T-helper 2 cell treated with Interferon-gamma antibody and Interleukin-4, amounts not matched to agents 5 μg/mL and 100 μg/mL, for 36 hours (primary cell): ENCODE data around the gene CLN3.
"Not testable (repeated sequence)": the region's sequence is repeated elsewhere in the genome, so short reads cannot be mapped to it uniquely, and the experiment has no call there.

Experiments used
- DNase-seq: peaks from one replicate; pipeline ENCODE4 v3.0.0; 2021; ENCODE audit warnings: low spot score
- H3K27ac Mint-ChIP-seq: one replicate; pipeline ENCODE4 v1.8.0; 2021; ENCODE audit warnings: mild to moderate bottlenecking, mixed read lengths
- H3K27me3 Mint-ChIP-seq: one replicate; pipeline ENCODE4 v1.8.0; 2021; ENCODE audit warnings: low read depth, mixed read lengths
- H3K36me3 Mint-ChIP-seq: one replicate; pipeline ENCODE4 v1.8.0; 2021; ENCODE audit warnings: low read depth, mixed read lengths
- H3K4me1 Mint-ChIP-seq: one replicate; pipeline ENCODE4 v1.8.0; 2021; ENCODE audit warnings: low read depth, mixed read lengths
- H3K4me3 Mint-ChIP-seq: one replicate; pipeline ENCODE4 v1.8.0; 2022; ENCODE audit warnings: mild to moderate bottlenecking, moderate library complexity, mixed read lengths
- H3K9me3 Mint-ChIP-seq: one replicate; pipeline ENCODE4 v1.8.0; 2021; ENCODE audit warnings: mixed read lengths

CLN3 gene

DNA sequence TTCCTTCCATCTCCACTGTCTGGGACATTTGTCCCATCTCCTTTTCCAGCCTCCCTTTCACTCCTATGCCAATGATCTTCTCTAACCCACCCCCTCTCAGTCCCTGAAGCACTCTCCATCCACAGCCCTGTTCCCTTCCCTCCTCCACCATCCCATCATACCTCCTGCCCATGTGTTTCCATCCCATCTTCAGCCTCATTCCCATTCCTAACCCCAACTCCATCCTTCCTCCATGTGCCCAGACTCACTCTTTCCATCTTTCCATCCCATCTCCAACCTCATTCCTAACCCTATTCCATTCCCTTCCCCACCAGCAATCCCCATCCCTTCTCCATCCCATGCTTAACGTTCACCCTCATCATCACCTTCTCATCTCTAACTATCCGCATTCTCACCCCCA lies 10.4 kb upstream of the CLN3 start:
- peaks cover 4% of the 10 kb centered on the region for H3K27me3 Mint-ChIP-seq
- DNase-seq: no peak
- H3K4me3 Mint-ChIP-seq: no peak overlapping the region
- peaks cover 7% of the 10 kb centered on the region for H3K4me1 Mint-ChIP-seq
- peaks cover 12% of the 10 kb centered on the region for H3K36me3 Mint-ChIP-seq
- H3K9me3 Mint-ChIP-seq: no peaks in the 10 kb centered on the region
- no peak overlapping the region for H3K27ac Mint-ChIP-seq

DNA sequence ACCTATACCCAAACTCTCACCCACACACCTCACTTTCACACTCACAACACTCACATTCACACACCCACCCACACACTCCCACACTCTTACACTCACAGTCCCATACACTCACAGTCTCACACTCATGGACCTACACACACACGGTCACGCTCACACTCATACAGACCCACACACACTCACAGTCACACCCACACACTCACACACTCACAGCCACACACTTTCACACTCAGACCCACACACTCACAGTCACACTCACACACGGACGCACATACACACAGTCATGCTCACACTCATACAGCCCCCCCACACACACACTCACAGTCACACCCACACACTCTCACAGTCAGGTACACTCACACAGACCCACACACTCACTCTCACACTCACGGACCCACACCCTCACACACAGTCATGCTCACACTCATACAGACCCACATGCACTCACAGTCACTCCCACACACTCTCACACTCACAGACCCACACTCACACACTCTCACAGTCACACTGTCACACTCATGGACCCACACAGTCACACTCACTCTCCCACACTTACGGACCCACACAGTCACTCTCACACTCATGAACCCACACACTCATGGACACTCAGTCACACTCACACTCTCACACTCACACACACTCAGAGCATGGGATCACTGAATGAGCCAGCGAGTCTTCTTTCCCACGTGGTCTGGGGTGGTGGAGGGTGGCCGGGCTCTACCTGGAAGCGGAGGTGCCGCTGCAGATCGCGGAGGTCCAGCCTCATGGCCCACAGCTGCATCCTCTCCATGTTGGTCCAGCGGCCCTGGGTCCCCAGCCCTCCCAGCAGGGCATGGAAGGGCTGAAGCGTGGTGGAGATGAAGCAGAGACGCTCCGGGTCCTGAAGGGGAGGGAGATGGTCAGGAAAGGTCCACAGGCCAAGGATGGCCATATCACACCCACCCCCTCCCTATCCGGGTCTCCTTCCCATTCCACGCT lies 9.7 kb upstream of the CLN3 start:
- no peak overlapping the region for H3K27ac Mint-ChIP-seq
- no peak for DNase-seq
- peaks cover 19% of the 10 kb centered on the region for H3K36me3 Mint-ChIP-seq
- peaks cover 4% of the 10 kb centered on the region for H3K27me3 Mint-ChIP-seq
- no peaks in the 10 kb centered on the region for H3K9me3 Mint-ChIP-seq
- no peak overlapping the region for H3K4me3 Mint-ChIP-seq
- H3K4me1 Mint-ChIP-seq: peaks cover 12% of the 10 kb centered on the region

DNA sequence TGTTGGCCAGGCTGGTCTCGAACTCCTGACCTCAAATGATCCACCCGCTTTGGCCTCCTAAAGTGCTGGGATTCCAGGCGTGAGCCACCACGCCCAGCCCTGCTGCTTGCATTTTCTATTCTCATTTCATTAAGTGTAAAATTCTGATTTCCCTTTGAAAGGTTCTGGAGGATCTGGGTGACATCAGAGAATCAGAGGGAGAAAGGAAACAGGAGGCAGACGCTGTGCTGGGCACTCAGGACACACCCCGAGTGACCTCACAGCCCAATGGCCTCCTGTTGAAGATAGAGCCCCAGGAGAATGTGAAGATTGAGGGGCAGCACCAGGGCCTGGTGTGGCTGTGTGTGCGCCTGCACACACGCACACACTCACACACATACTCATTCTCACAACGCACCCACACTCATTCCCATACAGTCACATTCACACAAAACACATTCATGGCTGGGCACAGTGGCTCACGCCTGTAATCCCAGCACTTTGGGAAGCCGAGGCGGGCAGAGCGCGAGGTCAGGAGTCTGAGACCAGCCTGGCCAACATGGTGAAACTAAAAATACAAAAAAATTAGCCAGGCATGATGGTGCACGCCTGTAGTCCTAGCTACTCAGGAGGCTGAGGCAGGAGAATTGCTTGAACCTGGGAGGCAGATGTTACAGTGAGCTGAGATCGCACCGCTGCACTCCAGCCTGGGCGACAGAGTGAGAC lies 8.8 kb upstream of the CLN3 start:
- not testable (repeated sequence) for H3K4me3 Mint-ChIP-seq, H3K27me3 Mint-ChIP-seq, DNase-seq, H3K9me3 Mint-ChIP-seq, H3K27ac Mint-ChIP-seq
- peaks cover 18% of the 10 kb centered on the region for H3K4me1 Mint-ChIP-seq
- peaks cover 24% of the 10 kb centered on the region for H3K36me3 Mint-ChIP-seq

DNA sequence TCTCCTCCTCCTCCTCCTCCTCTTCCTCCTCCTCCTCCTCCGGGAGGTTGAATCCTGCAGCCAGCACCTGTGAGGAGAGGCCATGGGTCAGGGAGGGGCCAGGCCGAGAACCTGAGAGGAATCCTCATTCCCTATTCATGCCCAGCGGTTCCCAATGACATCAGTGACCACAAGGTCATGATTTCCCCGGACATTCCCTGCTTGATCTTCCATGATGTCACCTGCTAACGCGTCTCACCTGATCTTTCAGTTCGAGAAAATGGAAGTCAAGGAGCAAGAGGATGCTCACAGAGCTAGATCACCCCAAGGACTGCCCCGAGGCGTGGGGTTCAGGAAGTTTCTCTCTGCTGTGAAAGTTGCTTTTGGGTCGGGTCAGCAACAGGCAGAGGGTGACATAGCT lies 8.0 kb upstream of the CLN3 start:
- H3K4me1 Mint-ChIP-seq: peaks cover 26% of the 10 kb centered on the region
- no peaks in the 10 kb centered on the region for H3K9me3 Mint-ChIP-seq
- no peak overlapping the region for H3K27ac Mint-ChIP-seq
- H3K4me3 Mint-ChIP-seq: no peak overlapping the region
- peaks cover 2% of the 10 kb centered on the region for H3K27me3 Mint-ChIP-seq
- peaks cover 26% of the 10 kb centered on the region for H3K36me3 Mint-ChIP-seq
- DNase-seq: no peak

DNA sequence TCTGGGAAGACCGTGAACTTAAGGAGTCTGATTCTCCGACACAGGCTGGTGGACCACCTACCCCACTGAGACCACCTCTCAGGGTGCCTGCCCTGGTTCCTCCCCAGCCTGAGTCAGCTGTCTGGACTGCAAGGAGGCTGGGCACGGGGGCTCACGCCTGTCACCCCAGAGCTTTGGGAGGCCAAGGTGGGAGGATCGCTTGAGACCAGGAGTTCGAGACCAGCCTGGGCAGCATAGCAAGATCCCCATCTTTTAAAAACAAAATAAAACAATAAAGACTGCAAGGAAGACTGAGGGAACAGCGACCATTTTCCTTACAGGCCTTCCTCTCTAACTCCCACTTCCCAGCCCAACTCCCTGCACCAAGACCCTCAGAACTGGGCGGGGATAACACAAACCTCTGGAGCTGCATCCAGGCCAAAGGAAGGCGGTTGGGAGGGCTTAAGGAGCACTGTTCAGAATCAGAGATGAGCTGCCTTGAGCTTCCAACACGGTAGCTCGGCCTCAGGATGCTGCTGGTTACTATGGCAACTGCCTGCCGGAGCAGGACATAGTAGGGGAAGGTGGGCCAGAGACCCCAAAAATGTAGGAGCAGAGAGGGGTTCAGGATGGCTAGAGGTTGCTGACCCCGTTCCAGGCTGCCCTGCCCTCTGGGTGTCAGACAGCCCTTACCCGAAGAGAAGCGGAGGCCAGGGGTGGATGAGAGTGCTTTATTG lies 7.0 kb upstream of the CLN3 start:
- Mint-ChIP-seq H3K4me1 (peaks cover 36% of the 10 kb centered on the region), H3K27me3 (peaks cover under 1% of the 10 kb centered on the region), H3K4me3 (no peak overlapping the region), H3K36me3 (peaks cover 27% of the 10 kb centered on the region), H3K27ac (no peak overlapping the region), H3K9me3 (no peaks in the 10 kb centered on the region)
- no peak for DNase-seq

DNA sequence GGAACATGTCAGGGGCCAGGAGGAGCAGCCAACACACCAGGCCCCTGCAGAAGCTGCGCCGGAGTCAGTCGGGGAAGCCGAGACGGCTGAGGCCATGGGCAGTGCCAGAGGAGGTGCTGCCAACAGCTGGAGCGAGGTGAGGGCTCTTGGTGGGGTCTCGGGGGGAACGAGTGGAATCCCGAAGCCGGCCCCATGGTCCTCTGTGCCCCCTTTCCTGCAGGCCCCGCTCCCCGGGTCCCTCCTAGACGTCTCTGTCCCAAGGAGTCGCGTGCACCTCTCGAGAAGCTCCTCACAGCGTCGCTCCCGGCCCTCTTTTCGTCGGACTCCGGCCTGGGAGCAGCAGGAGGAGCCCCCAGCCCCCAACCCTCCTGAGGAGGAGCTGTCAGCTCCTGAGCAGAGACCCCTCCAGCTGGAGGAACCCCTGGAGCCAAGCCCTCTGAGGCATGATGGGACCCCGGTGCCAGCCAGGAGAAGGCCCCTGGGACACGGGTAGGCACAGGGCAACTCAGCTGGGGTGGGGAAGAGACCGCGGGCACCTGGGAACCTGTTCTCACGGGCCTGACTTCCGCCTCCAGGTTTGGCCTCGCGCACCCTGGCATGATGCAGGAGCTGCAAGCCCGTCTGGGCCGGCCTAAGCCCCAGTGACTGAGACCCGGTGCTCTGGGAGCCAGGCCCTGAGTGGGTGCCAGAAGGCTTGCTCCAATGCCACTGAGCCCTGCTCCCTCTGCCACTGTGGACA lies 6.2 kb upstream of the CLN3 start:
- Mint-ChIP-seq H3K4me3 (no peak overlapping the region), H3K27me3 (no peaks in the 10 kb centered on the region), H3K9me3 (no peaks in the 10 kb centered on the region), H3K36me3 (peaks cover 27% of the 10 kb centered on the region), H3K27ac (peak overlapping the region; percentile 97), H3K4me1 (peaks cover 44% of the 10 kb centered on the region)
- no peak for DNase-seq

DNA sequence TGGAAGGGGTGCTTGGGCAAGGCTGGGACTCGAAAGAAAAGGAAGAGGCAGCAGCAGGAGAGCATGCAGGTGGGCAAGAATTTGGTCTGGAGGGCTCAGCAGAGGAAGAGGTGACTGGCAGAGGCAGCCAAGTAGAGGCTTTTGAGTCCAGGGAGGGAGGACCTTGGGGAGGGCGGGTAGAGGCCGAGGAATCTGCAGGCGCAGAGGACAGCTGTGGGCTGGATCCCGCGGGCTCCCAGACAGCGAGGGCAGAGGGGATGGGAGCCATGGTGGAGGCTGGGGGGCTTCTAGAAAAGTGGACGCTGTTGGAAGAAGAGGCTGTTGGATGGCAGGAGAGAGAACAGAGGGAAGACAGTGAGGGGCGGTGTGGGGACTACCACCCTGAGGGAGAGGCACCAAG lies 5.5 kb upstream of the CLN3 start:
- no peak for DNase-seq
- Mint-ChIP-seq H3K4me3 (no peak overlapping the region), H3K36me3 (peaks cover 27% of the 10 kb centered on the region), H3K9me3 (no peaks in the 10 kb centered on the region), H3K4me1 (peaks cover 46% of the 10 kb centered on the region), H3K27ac (peak overlapping the region; percentile 97), H3K27me3 (no peaks in the 10 kb centered on the region)

DNA sequence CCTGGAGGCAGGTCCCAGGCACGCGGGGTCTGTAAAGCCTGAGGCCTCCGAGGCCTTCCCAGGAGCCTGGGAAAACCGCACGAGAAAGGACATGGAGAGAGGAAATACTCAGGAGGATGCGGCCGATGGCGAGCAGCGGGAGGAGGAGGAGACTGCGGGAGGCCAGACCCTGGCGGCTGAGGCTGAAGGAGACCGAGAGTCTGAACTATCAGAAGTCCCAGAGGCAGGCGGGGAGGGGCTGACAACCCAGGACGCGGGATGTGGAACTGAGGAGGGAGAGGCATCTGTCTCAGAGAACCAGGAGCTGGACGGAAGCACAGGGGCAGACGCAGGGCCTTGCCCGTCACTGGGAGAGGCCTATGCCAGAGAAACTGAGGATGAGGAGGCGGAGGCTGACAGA lies 5.0 kb upstream of the CLN3 start:
- no peaks in the 10 kb centered on the region for H3K27me3 Mint-ChIP-seq
- H3K4me1 Mint-ChIP-seq: peaks cover 48% of the 10 kb centered on the region
- peak overlapping the region; percentile 98 for H3K4me3 Mint-ChIP-seq
- H3K27ac Mint-ChIP-seq: peak overlapping the region; percentile 97
- no peak for DNase-seq
- peaks cover 28% of the 10 kb centered on the region for H3K36me3 Mint-ChIP-seq
- no peaks in the 10 kb centered on the region for H3K9me3 Mint-ChIP-seq

DNA sequence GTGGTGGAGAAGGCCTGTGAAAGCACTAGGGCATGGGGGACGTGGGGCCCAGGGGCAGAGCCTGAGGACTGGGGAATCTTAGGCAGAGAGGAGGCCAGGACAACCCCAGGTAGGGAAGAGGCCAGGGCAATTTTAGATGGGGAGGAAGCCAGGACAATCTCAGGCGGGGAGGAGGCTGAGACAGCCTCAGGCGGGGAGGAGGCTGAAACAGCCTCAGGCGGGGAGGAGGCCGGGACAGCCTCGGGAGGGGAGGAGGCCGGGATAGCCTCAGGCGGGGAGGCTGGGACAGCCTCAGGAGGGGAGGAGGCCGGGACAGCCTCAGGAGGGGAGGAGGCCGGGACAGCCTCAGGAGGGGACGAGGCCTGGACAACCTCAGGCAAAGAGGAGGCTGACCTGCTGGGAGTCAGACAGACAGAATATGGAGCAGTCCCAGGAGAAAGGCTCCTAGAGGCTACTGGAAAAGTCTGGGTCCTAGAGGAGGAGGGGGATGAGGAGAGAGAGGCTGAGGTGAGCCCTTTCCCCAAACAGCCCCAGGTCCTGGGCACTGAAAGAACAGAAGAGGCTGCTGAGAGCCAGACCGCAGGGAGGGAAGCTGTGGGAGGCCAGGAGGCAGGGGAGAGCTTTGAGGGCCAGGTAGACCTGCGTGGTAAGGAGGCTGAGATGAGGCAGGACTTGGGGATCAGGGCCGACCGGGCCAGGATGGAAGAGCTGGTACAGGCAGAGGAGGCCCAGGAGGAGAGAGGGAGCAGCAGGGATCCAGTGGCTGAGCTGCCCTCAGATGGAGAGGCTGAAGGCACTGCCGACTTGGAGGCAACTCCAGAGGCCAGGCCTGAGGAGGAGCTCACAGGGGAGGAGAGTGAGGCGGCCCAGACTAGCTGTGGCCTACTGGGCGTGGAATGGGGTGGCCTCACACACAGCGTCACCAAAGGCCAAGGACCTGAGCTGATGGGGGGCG lies 4.2 kb upstream of the CLN3 start:
- no peaks in the 10 kb centered on the region for H3K27me3 Mint-ChIP-seq
- H3K27ac Mint-ChIP-seq: peak overlapping the region; percentile 97
- no peaks in the 10 kb centered on the region for H3K9me3 Mint-ChIP-seq
- H3K4me3 Mint-ChIP-seq: peak overlapping the region; percentile 98
- H3K36me3 Mint-ChIP-seq: peaks cover 35% of the 10 kb centered on the region
- peaks cover 52% of the 10 kb centered on the region for H3K4me1 Mint-ChIP-seq
- no peak for DNase-seq

DNA sequence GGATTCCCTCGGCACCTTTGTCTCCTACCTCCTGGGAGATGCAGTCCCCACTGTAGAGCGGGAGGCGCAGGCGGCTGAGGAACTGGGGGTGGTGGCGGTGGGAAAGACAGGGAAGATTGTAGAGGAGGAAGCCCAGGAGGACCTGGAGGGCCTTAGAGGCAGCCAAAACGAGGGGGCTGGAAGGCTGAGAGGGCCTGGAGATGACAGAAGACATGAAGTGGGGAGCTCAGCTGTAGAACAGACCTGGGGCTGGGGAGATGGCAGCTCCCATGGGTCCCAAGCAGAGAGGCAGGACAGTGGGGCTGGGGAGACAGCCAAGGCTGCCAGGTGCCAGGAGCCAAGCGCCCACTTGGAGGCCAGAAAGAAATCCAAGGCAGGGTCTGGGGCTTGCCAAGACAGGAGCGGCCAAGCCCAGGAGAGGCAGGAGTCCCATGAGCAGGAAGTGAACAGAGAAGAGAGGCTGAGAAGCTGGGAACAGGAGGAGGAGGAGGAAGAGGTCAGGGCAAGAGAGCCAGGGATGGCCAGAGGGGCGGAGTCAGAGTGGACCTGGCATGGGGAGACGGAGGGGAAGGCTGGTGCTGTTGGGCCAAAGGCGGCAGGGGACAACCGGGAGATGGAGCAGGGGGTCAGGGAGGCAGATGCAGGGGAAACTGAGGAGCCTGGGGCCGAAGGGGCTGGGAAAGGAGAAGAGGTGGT lies 3.4 kb upstream of the CLN3 start:
- DNase-seq: no peak
- peak overlapping the region; percentile 98 for H3K4me3 Mint-ChIP-seq
- peak overlapping the region; percentile 97 for H3K27ac Mint-ChIP-seq
- no peaks in the 10 kb centered on the region for H3K9me3 Mint-ChIP-seq
- H3K36me3 Mint-ChIP-seq: peaks cover 35% of the 10 kb centered on the region
- H3K27me3 Mint-ChIP-seq: no peaks in the 10 kb centered on the region
- peaks cover 49% of the 10 kb centered on the region for H3K4me1 Mint-ChIP-seq

DNA sequence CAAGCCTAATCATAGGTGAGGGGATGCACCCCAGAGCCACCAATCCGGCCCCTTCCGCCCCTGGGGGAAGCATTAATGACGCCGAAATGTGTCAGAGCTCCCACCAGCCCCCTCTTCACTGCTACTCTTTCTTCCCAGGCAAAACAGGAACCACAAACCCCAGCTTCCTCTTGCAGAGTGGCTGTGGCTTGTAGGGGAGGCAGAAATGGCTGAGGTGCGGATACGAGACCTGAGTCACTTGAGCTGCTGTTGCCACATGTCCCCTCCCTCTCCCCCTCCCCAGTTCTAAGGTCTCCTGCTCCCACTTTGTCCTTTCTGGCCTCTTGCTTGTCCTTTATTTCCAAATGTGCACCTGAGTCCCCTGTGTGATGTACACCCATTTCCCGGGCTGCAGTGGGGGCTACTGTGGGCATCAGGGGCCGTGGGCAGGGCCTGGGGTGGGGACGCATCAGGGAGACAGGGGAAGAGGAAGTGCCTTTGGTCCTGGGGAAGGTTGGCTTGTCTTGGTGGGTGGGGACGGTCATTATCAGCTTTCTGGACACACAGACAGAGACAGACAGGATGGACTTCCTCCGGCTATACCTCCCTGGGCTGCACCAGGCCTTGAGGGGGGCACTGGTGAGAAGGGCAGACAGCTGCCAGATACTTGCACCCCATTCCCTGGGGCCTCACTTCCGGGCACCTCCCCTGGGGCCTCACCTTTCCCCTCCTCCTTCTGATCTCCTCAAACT lies 2.4 kb upstream of the CLN3 start, which contains the start of gene APOBR:
TSS of gene APOBR (plus strand) at position 523 of the 731 bp plus-strand sequence. CDS start at position 562, 39 bp downstream.
- Mint-ChIP-seq H3K9me3 (no peaks in the 10 kb centered on the region), H3K27me3 (no peaks in the 10 kb centered on the region), H3K4me1 (peaks cover 51% of the 10 kb centered on the region), H3K27ac (peak within 1 kb of the TSS; percentile 97), H3K36me3 (peaks cover 38% of the 10 kb centered on the region), H3K4me3 (peak within 1 kb of the TSS; percentile 98)
- peak; percentile 91 for DNase-seq
